Activated T-helper 17 cell treated with anti-CD3 and anti-CD28 coated beads, Interleukin-2, amount 50 U/mL, for 72 hours (primary cell): ENCODE data around the gene CFAP73. TPM values are rescaled to one million over a fixed set of nuclear protein-coding genes. Genes with fewer than 3 reads are reported as not detected.

Experiments
- ATAC-seq: fragments of 150-1000 bp; cut with Tn5 transposase; replicated peaks from 2 replicates; pipeline ENCODE4 v1.10.0; 2021; ENCODE audit warnings: mild to moderate bottlenecking, moderate library complexity
- H3K27ac Mint-ChIP-seq: one replicate; pipeline ENCODE4 v1.8.0; 2022; ENCODE audit warnings: mixed read lengths
- H3K27me3 Mint-ChIP-seq: one replicate; pipeline ENCODE4 v1.8.0; 2022; ENCODE audit warnings: mixed read lengths
- H3K36me3 Mint-ChIP-seq: one replicate; pipeline ENCODE4 v1.8.0; 2022; ENCODE audit warnings: low read depth, mild to moderate bottlenecking, mixed read lengths
- H3K4me1 Mint-ChIP-seq: one replicate; pipeline ENCODE4 v1.8.0; 2022; ENCODE audit warnings: mixed read lengths
- H3K4me3 Mint-ChIP-seq: one replicate; pipeline ENCODE4 v1.8.0; 2022; ENCODE audit warnings: mild to moderate bottlenecking, mixed read lengths
- H3K9me3 Mint-ChIP-seq: one replicate; pipeline ENCODE4 v1.8.0; 2022; ENCODE audit warnings: mixed read lengths
- total RNA-seq, 2 donors: library from RNA; stranded (reverse); gene quantifications; one replicate each; pipeline ENCODE4 v1.2.3, GENCODE V29; 2022

CFAP73 gene
- 1 to 10 TPM in 1 of 2 donors, under 1 TPM in 1; 0.32 to 1.2 TPM for total RNA-seq

GRCh38 chr12:113149361-113150150, at the start of gene CFAP73:
Gene CFAP73 (plus strand): TSS chr12:113149724. CDS start chr12:113149858, 134 bp downstream.
- Mint-ChIP-seq H3K27ac (no peak within 1 kb of the TSS), H3K36me3 (no peaks in the 10 kb centered on the region), H3K4me1 (no peaks in the 10 kb centered on the region), H3K9me3 (no peaks in the 10 kb centered on the region), H3K4me3 (no peak within 1 kb of the TSS), H3K27me3 (peaks cover 5% of the 10 kb centered on the region)
- ATAC-seq: no peak

GRCh38 chr12:113099764-113100163, 49.8 kb upstream of the CFAP73 start:
- H3K4me1 Mint-ChIP-seq: peaks cover 10% of the 10 kb centered on the region
- no peaks in the 10 kb centered on the region for H3K27me3 Mint-ChIP-seq
- no peak overlapping the region for H3K4me3 Mint-ChIP-seq
- ATAC-seq: no peak
- no peaks in the 10 kb centered on the region for H3K9me3 Mint-ChIP-seq
- no peak overlapping the region for H3K27ac Mint-ChIP-seq
- H3K36me3 Mint-ChIP-seq: peaks cover 6% of the 10 kb centered on the region

- Mint-ChIP-seq H3K27ac (no peak overlapping the region), H3K4me3 (no peak overlapping the region), H3K27me3 (no peaks in the 10 kb centered on the region), H3K36me3 (no peaks in the 10 kb centered on the region), H3K9me3 (no peaks in the 10 kb centered on the region), H3K4me1 (peaks cover 5% of the 10 kb centered on the region)
- no peak for ATAC-seq
These were observed 47.8 kb upstream of the CFAP73 start for GRCh38 chr12:113101751-113102150.

- Mint-ChIP-seq H3K27ac (no peak overlapping the region), H3K4me3 (no peak overlapping the region), H3K4me1 (peaks cover 5% of the 10 kb centered on the region), H3K9me3 (no peaks in the 10 kb centered on the region), H3K27me3 (no peaks in the 10 kb centered on the region), H3K36me3 (no peaks in the 10 kb centered on the region)
- no peak for ATAC-seq
These were observed 46.7 kb upstream of the CFAP73 start for GRCh38 chr12:113102811-113103210.

GRCh38 chr12:113103756-113104450, 45.6 kb upstream of the CFAP73 start:
- Mint-ChIP-seq H3K9me3 (no peaks in the 10 kb centered on the region), H3K27ac (peak overlapping the region; percentile 61), H3K36me3 (no peaks in the 10 kb centered on the region), H3K4me1 (peaks cover 5% of the 10 kb centered on the region), H3K27me3 (no peaks in the 10 kb centered on the region), H3K4me3 (peak overlapping the region; percentile 75)
- peak; percentile 96 for ATAC-seq

- H3K27ac Mint-ChIP-seq: no peak overlapping the region
- no peaks in the 10 kb centered on the region for H3K27me3 Mint-ChIP-seq
- H3K4me1 Mint-ChIP-seq: peaks cover 5% of the 10 kb centered on the region
- no peak for ATAC-seq
- H3K36me3 Mint-ChIP-seq: no peaks in the 10 kb centered on the region
- peak overlapping the region; percentile 75 for H3K4me3 Mint-ChIP-seq
- H3K9me3 Mint-ChIP-seq: no peaks in the 10 kb centered on the region
These were observed 44.5 kb upstream of the CFAP73 start for GRCh38 chr12:113104953-113105510.

GRCh38 chr12:113105606-113106271, 43.8 kb upstream of the CFAP73 start:
- H3K27ac Mint-ChIP-seq: no peak overlapping the region
- H3K4me1 Mint-ChIP-seq: peaks cover 5% of the 10 kb centered on the region
- no peak for ATAC-seq
- no peak overlapping the region for H3K4me3 Mint-ChIP-seq
- H3K27me3 Mint-ChIP-seq: no peaks in the 10 kb centered on the region
- H3K36me3 Mint-ChIP-seq: no peaks in the 10 kb centered on the region
- H3K9me3 Mint-ChIP-seq: no peaks in the 10 kb centered on the region

GRCh38 chr12:113106361-113106760, 43.2 kb upstream of the CFAP73 start:
- Mint-ChIP-seq H3K4me3 (no peak overlapping the region), H3K27ac (no peak overlapping the region), H3K9me3 (no peaks in the 10 kb centered on the region), H3K4me1 (peaks cover 5% of the 10 kb centered on the region), H3K36me3 (no peaks in the 10 kb centered on the region), H3K27me3 (no peaks in the 10 kb centered on the region)
- no peak for ATAC-seq

GRCh38 chr12:113108308-113108707, 41.2 kb upstream of the CFAP73 start:
- H3K4me3 Mint-ChIP-seq: no peak overlapping the region
- no peaks in the 10 kb centered on the region for H3K4me1 Mint-ChIP-seq
- no peak overlapping the region for H3K27ac Mint-ChIP-seq
- ATAC-seq: no peak
- no peaks in the 10 kb centered on the region for H3K27me3 Mint-ChIP-seq
- H3K36me3 Mint-ChIP-seq: no peaks in the 10 kb centered on the region
- H3K9me3 Mint-ChIP-seq: no peaks in the 10 kb centered on the region

- ATAC-seq: no peak
- peak overlapping the region; percentile 30 for H3K27ac Mint-ChIP-seq
- H3K9me3 Mint-ChIP-seq: no peaks in the 10 kb centered on the region
- no peaks in the 10 kb centered on the region for H3K4me1 Mint-ChIP-seq
- no peak overlapping the region for H3K4me3 Mint-ChIP-seq
- no peaks in the 10 kb centered on the region for H3K36me3 Mint-ChIP-seq
- H3K27me3 Mint-ChIP-seq: no peaks in the 10 kb centered on the region
These were observed 40.2 kb upstream of the CFAP73 start for GRCh38 chr12:113109360-113109759.

- Mint-ChIP-seq H3K27me3 (no peaks in the 10 kb centered on the region), H3K36me3 (no peaks in the 10 kb centered on the region), H3K4me3 (no peak overlapping the region), H3K4me1 (no peaks in the 10 kb centered on the region), H3K9me3 (no peaks in the 10 kb centered on the region), H3K27ac (peak overlapping the region; percentile 30)
- no peak for ATAC-seq
These were observed 39.5 kb upstream of the CFAP73 start for GRCh38 chr12:113109872-113110599.

GRCh38 chr12:113111247-113111646, 38.3 kb upstream of the CFAP73 start:
- Mint-ChIP-seq H3K36me3 (no peaks in the 10 kb centered on the region), H3K27me3 (no peaks in the 10 kb centered on the region), H3K4me1 (no peaks in the 10 kb centered on the region), H3K27ac (no peak overlapping the region), H3K4me3 (no peak overlapping the region), H3K9me3 (no peaks in the 10 kb centered on the region)
- ATAC-seq: no peak

- Mint-ChIP-seq H3K27me3 (no peaks in the 10 kb centered on the region), H3K4me1 (no peaks in the 10 kb centered on the region), H3K36me3 (no peaks in the 10 kb centered on the region), H3K27ac (no peak overlapping the region), H3K4me3 (no peak overlapping the region), H3K9me3 (no peaks in the 10 kb centered on the region)
- ATAC-seq: no peak
These were observed 37.3 kb upstream of the CFAP73 start for GRCh38 chr12:113112043-113112899.
